ENCODE data around the gene SERTAD2.

Gene SERTAD2

DNA sequence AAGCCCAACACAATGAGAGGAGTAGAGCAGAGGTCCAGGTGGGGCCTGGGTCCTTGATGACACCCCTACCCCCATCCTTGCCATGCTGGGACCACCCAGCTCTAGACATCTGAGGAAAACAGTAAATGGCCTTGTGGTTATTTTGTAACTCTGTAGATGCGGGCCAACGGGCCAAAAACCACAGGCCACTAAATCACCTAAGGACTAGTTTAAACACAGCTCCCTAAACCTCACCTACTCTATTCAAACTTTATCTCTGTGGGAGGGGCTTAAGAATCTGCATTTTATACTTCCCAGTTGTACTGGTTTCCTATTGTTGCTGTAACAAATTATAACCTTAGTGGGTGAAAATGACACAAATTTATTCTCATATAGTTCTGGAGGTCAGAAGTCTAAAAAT is 19.0 kb upstream of the SERTAD2 start:
- DNase-seq (ENCODE audit: low spot score): no peak

DNA sequence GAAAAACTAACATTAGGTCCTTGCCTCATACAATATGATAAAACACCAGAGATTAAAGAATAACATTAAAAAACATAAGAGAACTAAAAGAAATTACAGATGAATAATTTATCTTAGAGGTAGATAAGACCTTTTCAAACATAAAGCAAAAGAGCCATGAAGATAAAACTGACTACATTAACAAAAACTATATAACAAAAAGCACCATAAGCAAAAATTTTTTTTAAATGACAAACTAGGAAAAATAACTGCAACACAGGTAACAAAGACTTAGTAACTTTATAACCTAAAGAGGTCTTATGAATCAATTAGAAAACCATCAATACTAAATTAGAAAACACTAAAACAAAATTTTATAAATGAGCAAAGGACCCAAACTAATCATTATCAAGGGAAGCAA is 16.3 kb upstream of the SERTAD2 start:
- DNase-seq (ENCODE audit: low spot score): no peak

DNA sequence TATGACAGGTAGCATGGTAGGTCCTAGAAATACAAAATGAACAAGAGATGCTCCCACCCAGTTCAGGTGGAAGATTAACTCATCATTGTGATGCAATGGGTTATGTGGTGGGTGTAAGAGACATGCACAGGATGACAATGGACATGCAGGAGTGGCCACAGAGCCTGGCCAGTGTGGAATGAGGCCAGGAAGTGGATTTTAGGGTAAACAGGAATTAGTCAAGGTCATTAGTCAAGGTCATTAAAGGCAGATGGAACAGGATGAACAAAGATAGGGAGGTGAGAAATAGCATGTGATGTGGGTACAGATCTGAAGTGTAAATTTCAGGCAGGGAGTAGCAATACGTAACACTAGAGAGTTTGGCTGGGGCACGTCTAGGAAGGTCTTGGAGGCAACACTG is 15.6 kb upstream of the SERTAD2 start:
- DNase-seq (ENCODE audit: low spot score): no peak

- DNase-seq (ENCODE audit: low spot score): no peak
These were observed 14.8 kb upstream of the SERTAD2 start for GRCh38 chr2:64668542-64668941.

DNA sequence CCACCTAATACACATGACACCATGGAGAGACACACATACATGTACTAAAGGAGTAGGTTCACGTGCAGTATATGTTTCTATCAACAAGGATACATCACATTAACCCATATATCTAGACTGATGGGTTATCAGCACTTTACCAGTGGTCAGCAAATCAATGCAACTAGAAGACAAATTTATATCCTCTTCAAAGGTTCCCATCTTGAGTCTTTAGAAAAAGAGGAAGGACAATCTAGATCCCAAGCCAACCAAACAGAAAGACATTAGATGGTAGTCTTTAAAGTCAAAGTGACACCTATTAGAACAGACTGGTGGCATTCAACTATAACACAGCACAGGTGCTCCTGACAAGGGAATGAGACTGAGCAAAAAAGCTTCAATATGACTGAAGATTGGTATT is 13.8 kb upstream of the SERTAD2 start:
- no peak for DNase-seq (ENCODE audit: low spot score)

DNA sequence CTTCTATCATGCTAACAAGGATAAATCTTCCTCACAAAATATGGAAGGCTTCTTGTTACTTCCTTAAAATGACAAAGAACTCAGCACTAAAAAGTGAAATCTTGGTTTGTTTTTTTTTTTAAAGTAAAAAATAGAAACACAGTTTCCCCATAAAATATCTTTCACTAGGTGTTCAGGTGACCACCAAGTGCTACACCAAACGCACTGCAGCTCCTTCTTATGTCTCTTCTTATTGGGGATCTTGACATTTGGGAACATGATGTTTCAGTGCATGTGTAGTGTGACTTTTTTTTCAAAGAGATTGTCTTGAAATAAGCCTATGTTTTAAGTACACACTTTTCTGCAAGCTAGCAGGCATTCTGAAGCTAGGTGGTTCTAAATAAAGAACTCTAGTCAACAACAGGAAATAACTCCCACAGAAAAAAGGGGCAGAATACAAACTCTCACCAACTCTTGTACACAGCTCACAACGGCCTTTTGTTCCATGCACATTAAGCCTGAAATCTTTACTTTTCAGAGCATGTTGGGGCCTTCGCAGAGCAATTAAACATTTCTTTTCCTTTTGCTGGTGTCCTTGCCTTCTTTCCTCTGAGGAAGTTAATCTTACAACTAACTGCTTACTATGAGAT is 13.2 kb upstream of the SERTAD2 start:
- DNase-seq (ENCODE audit: low spot score): no peak

- DNase-seq (ENCODE audit: low spot score): no peak
These were observed 12.0 kb upstream of the SERTAD2 start for GRCh38 chr2:64665709-64666108.

DNA sequence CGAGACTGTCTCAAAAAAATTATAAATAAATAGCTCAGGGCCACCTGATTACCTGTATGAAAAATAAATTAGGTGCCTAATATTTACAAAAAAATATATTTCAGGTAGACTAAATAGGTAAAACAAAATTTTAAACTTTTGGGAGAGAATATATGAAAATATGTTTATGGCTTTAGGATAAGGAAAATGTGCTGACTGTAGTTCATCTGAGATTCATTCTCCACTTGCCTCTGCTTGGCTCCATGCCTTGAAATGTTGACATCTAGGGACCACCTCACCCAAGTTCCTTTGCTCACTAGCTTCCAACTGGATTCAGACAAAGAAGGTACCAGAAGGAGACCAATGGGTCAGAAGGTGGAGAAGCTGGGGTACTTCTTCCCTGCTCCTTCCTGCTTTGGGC is 9.7 kb upstream of the SERTAD2 start:
- no peak for DNase-seq (ENCODE audit: low spot score)

DNA sequence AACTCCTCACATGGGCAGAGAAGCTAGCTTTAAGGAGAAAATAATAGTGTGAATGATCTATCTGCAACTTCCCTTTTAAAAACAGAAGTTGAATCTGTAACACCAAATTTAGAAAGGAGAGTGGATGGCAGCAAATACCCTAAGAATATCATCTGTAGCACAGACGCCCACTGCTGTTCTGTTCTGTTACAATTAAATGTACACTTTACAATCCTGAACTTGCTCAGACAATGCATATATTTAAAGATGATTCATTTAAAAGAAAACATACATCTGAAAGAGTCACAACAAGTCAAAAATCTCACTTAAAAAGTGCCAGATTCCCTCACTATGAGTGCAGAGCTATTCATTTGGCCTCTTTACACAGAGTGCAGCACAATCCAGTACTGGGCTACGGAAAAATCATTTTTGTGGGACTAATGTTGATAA is 8.0 kb upstream of the SERTAD2 start:
- no peak for DNase-seq (ENCODE audit: low spot score)

GRCh38 chr2:64659252-64659651 is 5.5 kb upstream of the SERTAD2 start:
- no peak for DNase-seq (ENCODE audit: low spot score)

DNA sequence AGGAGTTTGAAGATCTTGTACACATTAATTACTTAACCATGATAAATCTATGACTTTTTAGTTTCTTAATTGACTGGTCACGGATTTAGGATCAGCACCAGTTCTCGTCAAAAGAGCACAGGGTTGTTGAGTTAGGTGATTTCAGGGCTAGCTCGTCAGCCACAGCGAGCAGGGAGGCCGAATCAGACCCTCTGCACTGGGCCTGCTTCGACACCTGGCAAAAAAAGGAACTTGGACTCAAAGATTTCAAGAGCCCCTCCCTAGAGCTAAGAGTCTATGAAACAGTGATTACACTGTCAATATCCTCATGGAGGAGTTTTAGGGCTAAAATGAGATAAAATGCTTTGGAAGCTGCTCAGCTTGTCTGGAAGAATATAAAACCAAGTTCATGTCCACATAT is 4.6 kb upstream of the SERTAD2 start:
- DNase-seq (ENCODE audit: low spot score): no peak

GRCh38 chr2:64657411-64657810 is 3.7 kb upstream of the SERTAD2 start:
- no peak for DNase-seq (ENCODE audit: low spot score)

DNA sequence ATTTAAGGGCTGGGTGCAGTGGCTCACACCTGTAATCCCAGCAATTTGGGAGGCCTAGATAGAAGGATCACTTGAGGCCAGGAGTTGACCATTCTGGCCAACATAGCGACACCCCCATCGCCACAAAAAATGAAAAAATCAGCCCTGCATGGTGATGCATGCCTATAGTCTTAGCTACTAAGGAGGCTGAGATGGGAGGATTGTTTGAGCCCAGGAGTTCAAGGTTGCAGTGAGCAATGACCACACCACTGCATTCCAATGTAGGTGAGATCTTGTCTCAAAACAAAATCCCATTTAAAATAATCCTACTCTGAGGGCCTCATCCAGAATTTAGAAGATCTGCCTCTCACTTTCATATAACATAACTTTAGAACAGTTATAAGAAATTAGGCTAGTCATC is 2.7 kb upstream of the SERTAD2 start:
- no peak for DNase-seq (ENCODE audit: low spot score)

DNA sequence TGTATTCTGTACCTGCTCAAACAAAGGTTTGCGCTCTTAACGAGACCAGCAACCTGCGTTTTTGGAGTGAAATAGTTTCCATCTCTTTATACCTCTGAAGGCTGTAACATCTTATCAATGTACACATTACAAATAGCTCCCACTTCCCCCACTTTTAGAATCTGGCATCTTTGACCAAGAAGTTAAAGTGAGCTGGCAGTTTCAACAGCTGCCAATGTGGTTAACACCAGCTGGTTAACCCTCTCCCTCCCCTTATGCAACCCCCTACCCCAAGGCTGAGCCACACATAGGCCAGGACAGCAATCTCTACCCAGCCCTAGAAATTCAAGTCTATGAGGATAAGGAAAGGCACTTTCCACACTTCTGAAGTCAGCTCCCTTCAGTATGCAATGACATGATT is 2.2 kb upstream of the SERTAD2 start:
- no peak for DNase-seq (ENCODE audit: low spot score)

DNA sequence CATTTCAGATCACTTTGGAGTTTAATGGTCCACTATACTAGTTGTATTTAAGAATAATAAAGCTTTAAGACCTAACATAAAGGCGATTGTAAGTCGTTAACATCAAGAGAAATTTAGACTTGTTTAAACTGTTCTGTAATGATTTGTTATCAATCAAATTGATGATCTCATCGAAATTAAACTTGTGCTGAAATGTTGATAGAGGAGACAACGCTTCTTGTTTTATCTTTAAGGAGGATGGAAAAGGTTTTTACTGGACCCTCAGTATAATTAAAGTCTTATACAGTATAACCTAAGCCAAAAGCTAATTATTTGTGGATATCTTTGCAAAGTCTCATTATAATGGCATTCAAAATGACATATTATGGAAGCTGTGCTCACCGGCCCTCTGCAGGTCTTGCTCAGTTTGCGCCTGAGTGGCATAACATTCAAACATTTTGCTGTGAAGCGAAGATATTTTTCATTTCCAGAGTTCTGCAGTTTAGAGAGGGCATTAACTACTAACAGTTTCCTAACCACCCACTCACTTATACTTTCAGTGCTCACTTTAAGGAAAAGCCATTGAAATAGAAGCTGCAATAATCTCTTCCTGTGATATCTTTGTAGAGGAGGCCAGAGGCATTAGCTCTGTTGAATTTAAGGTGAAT is 1.4 kb upstream of the SERTAD2 start:
- DNase-seq (ENCODE audit: low spot score): no peak

DNA sequence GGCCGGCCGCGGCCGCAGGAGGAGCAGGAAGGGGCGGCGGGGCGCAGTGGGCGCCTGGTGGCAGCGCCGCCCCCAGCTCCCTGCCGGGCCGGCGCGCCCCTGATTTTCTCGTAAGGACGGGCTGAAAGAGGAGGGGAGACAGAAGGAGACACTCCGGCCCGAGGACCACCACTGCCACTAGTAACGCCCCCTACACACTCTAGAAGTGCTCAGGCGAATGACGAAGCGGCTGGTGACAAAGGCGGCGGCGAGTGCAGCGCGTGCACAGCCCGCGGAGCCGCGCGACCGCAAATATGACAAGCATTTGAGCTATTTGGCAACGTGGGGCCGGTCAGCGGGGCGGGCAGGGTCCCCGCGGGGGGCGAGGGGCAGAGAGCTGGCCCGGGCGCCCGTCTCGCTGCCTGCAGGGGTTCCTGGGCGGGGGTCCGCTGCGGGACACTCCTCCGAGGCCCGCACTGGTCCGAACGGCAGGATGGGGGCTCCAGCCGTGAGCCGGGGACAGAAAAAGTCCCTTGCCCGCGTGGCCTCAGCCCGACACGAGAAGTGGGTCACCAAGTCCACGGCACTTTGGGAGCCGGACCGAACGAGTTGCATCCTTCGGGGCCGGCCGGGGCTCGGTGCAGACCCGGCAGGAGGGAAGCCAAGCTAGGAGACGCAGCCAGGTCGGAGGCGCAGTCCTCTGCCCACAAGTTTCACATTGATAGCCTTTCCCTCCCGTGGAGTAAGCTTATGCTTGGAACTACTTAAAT is 524 bp upstream of the SERTAD2 start:
- peak; percentile 78 for DNase-seq (ENCODE audit: low spot score)

DNA sequence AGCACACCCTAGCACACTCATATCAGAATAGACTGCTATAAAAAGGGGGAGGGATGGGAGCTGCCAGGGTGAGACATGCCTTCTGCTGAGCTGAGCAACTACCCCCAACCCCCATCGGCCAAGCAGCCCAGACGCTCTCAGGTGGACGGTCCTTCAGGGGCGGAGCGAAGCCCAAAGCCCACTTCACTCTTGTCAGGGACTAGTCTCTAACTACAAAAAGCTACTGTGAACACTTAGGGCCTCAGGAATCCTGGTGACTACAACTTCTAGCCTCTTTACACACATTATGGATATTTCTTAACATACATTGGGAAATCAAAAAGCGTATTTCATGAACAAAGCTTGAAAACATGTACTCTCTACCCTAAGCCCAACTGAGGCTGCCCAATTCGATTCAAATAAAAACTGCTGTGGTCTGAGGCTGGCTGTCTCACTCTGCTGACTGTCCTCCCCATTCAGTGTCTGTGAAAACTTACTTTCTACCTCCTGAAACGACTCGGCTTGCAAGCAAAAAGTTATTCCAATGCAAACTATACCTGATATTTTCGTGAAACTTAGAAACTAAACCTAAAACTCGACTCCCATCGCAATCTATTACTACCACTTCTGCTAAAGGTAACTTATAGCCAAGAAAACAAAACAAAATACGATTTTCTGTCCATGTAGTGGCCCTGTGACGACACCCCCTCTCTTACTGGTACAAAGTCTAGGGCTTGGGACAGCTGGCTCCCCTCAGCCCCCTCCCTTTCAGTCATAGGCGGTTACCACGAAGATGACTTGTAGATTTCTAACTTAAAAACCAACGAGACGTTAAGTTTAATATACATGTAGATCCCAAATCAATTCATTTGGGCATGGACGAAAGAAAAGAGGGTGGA is 1.2 kb downstream of the SERTAD2 start:
- no peak for DNase-seq (ENCODE audit: low spot score)

GRCh38 chr2:64651590-64651989 is 2.1 kb downstream of the SERTAD2 start:
- DNase-seq (ENCODE audit: low spot score): no peak

- no peak for DNase-seq (ENCODE audit: low spot score)
These were observed 2.9 kb downstream of the SERTAD2 start for GRCh38 chr2:64650722-64651338.

DNA sequence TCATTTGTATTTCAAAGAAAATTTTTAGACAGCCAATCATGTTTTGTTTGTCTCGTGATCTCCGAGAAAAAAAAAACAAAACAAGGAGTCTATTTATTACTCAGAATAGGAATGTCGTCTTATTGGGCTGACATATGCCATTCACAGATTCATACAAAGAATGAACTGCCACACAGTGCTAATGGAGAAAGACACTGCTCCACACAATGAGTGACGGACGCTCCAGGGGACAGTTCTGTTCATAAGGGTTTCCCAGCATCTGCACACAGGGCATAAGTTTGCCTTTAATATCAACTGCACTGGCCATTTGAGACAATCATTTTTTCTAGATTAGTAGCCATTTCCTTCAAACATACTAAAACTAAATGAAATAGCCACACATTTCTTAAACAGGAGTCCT is 3.4 kb downstream of the SERTAD2 start:
- no peak for DNase-seq (ENCODE audit: low spot score)

GRCh38 chr2:64649626-64650025 is 4.1 kb downstream of the SERTAD2 start:
- DNase-seq (ENCODE audit: low spot score): no peak

- DNase-seq (ENCODE audit: low spot score): no peak
These were observed 4.7 kb downstream of the SERTAD2 start for GRCh38 chr2:64649013-64649484.

Measured in cerebellar cortex (tissue), 1 donor.